Activated T-cell treated with anti-CD3 and anti-CD28 coated beads, Interleukin-2, amount 50 U/mL, for 1 hour (primary cell): ENCODE measurements around the gene GCA.

Experiments
- DNase-seq: peaks from one replicate; pipeline ENCODE4 v3.0.0-alpha.2; 2020

Gene GCA

GRCh38 chr2:162328424-162329157 lies 15.3 kb upstream of the GCA start:
- DNase-seq = no peak

DNA sequence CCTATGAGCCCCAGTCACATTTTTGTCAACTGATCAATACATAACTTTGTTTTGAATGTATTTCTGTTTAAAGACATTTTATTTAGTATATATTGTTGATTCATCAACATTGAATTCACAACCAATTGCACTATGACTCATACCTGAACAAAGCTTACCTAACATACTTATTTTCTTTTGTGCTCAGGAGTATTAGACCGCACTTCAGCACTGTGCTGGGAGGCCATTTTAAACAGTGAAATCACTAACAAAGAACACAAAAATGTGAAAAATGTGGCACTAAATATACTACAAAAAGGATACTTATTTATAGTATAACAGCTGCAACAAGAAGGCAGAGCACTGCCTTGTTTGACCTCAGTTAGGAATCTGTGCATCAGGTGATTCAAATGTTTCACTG lies 13.1 kb upstream of the GCA start:
- DNase-seq = no peak

GRCh38 chr2:162333968-162334367 lies 10.0 kb upstream of the GCA start:
- DNase-seq = peak; percentile 22

GRCh38 chr2:162337868-162338267 lies 6.1 kb upstream of the GCA start:
- no peak for DNase-seq

DNA sequence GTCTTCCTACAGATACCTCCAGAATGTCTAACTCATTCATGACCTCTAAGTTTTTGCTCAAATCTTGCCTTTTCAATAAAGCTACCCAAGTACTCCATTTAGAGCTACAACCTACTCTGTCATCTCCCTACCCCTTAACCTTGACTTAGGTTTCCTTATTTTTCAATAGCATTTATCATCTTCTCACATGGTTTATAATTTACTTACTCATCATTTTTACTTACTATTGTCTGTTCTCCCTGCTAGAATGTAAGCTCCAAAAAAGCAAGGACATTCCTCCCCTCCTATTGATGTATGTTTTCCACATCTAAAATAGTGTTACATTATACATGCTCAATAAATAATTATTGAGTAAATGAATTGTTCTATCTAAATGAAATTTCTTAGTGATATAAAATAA lies 3.1 kb upstream of the GCA start:
- DNase-seq = no peak

- no peak for DNase-seq
These were observed 1.6 kb upstream of the GCA start for GRCh38 chr2:162342321-162342720.

DNA sequence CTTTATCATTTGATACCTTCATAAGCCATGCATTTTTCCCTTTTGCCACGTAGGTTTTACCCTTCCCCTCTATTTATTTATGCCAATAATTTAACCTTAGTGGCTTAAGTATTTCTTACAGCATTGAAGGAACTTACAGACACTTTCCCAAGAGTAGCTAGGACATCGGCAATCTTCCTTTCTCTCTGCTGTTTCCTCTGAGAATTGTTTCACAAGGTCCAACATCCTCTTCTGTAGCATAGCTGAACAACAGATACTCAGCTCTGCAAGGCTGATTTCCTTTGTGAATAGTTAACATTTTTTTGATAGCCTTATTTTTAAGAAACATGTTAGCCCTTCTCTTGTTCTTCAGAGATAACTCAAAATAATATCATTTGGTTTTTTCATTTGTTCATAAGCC lies 1.1 kb upstream of the GCA start:
- no peak for DNase-seq

DNA sequence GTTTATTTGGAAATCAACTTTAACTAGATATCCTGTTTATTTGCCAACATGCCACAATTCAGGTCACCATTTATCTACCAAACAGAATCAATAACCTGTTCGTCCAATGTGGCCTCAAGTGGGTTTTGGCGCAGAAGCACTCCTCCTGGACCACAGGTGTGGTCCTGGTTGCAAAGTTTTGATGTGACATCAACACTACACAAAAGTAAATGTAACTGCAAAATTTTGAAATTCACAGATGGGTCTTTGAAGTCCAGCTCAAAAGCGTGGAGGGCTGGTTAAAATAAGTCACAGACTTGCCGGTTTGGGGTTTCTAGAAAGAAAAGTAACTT lies 474 bp upstream of the GCA start:
- DNase-seq = no peak

DNA sequence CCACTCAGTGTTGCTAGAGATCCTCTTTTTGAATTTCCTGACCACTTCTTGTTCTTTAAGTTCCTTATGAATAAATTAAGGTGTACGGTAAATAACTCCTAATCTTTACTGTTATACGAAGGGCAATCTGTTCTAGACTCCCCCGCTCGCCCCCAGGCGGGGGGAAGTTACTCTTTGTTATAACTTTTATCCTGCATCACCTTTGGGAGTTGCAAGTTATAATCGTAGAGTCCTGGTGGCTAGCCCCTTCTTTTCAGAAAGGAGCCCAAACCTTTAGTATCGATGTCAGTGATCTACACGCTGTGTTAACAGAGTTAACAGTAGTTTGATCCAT lies 652 bp downstream of the GCA start:
- no peak for DNase-seq

DNA sequence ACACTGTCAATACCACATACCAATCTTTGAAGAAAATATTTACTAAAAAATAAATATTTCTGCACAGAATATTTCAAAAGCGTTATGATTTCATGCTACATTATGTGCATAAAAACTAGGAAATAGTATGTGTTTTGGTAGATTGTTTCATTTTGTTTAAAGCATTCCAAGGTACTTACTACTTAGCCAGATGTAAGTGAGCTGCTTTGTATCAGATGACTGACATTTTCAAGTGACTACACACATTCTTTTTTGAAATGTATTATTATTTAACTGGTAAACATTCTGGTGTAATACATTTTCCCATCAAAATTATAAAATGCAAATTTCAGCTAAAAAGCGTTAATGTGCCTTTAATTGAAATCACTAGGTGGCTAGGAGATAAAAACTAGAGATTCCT lies 21.5 kb downstream of the GCA start:
- DNase-seq = no peak

GRCh38 chr2:162368494-162368893 lies 24.6 kb downstream of the GCA start:
- no peak for DNase-seq

DNA sequence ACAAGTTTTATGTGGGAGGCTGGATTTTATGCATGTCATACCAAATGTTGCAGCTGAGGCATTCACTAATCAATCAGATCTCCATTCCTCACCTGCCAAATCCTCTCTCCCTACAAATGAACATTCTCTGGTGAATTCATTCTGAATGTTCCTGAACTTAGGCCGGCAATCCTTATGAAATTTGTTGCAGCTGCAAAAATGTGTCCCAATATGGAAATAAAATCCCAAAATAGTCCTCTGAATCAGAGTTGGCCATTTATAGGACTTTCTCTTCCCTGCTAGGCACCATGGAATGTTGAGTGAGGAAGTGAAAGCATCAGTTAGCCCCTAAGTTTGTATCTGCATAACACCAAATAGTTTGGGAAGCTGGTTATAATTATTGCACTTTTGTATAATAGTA lies 25.6 kb downstream of the GCA start:
- no peak for DNase-seq

GRCh38 chr2:162370931-162371330 lies 27.0 kb downstream of the GCA start:
- no peak for DNase-seq

- no peak for DNase-seq
These were observed 28.9 kb downstream of the GCA start for GRCh38 chr2:162372818-162373217.

GRCh38 chr2:162379719-162380580 lies 36.0 kb downstream of the GCA start:
- no peak for DNase-seq

GRCh38 chr2:162381851-162382250 lies 37.9 kb downstream of the GCA start:
- DNase-seq = no peak

- no peak for DNase-seq
These were observed 38.3 kb downstream of the GCA start for GRCh38 chr2:162382278-162382677.

- DNase-seq = no peak
These were observed 41.6 kb downstream of the GCA start for GRCh38 chr2:162385536-162385935.

- no peak for DNase-seq
These were observed 46.9 kb downstream of the GCA start for GRCh38 chr2:162390801-162391200.

GRCh38 chr2:162400336-162400735 lies 56.4 kb downstream of the GCA start:
- DNase-seq = no peak

GRCh38 chr2:162401871-162402270 lies 57.9 kb downstream of the GCA start:
- DNase-seq = no peak

DNA sequence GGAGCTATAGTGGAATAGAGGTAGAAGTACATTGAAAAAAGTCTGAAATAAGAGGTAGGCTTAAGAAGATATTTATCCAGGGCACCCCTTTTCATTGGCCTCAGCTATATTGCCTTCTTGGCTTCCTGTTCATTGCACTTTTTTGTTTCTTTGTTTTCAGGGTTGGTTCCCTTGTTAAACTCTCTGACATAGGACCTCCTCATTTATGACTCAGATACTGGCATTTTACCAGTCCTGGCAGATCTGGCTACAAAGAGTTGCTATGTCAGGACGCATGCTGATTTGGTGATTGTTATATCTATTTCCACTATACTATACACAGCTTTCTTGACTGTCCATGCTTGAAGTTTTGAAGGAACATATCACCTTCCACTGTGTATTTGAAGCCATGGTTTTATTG lies 60.0 kb downstream of the GCA start:
- DNase-seq = no peak
